Spleen (tissue), 11 donors: ENCODE results near the gene MED12L. TPM values are rescaled to one million over a fixed set of nuclear protein-coding genes. Genes with fewer than 3 reads are reported as not detected.

ENCODE experiments used
- DNase-seq: peaks from one replicate; pipeline ENCODE4 v3.0.0-alpha.2; 2020
- H3K27ac ChIP-seq, 8 donors: fragments of 200-600 bp; sonication (generic) in 7 of 8; 1 replicate in 4 of 8; 2 replicates in 4 of 8; pipeline versions ENCODE4 v1.5.0 to v1.8.0; 2016 to 2021; ENCODE audit warnings: inconsistent platforms in 4 of 8, mild to moderate bottlenecking in 4 of 8, moderate library complexity in 1 of 8
- H3K27me3 ChIP-seq, 7 donors: fragments of 200-600 bp; sonication (generic) in 6 of 7; replicated peaks in 1 of 7; 1 replicate in 4 of 7; 2 replicates in 3 of 7; pipeline versions ENCODE4 v1.5.0 to v1.8.0; 2016 to 2021; ENCODE audit warnings: inconsistent platforms in 3 of 7, mild to moderate bottlenecking in 1 of 7
- H3K36me3 ChIP-seq, 6 donors: fragments of 200-600 bp; sonication (generic) in 5 of 6; 1 replicate in 4 of 6; 2 replicates in 2 of 6; pipeline versions ENCODE4 v1.5.0 to v1.8.0; 2016 to 2021; ENCODE audit warnings: inconsistent platforms in 2 of 6
- H3K4me1 ChIP-seq, 6 donors: fragments of 200-600 bp; sonication (generic) in 5 of 6; 1 replicate in 3 of 6; 2 replicates in 3 of 6; pipeline versions ENCODE4 v1.5.0 to v1.8.0; 2016 to 2021; ENCODE audit warnings: inconsistent platforms in 3 of 6
- H3K4me3 ChIP-seq, 8 donors: fragments of 200-600 bp; sonication (generic) in 7 of 8; 1 replicate in 4 of 8; 2 replicates in 4 of 8; pipeline versions ENCODE4 v1.5.0 to v1.8.0; 2016 to 2021; ENCODE audit warnings: inconsistent platforms in 4 of 8, mild to moderate bottlenecking in 4 of 8, moderate library complexity in 2 of 8
- H3K9me3 ChIP-seq, 8 donors: fragments of 200-600 bp; sonication (generic) in 7 of 8; 1 replicate in 4 of 8; 2 replicates in 4 of 8; pipeline versions ENCODE4 v1.5.0 to v1.8.0; 2016 to 2021; ENCODE audit warnings: inconsistent platforms in 4 of 8
- POLR2A ChIP-seq, 3 donors: fragments of 450-650 bp; IDR thresholded peaks; one replicate each; pipeline ENCODE4 v1.5.1; 2017; ENCODE audit warnings: antibody characterized with exemption in 3 of 3, mild to moderate bottlenecking in 1 of 3
- POLR2AphosphoS5 ChIP-seq, 3 donors: sonication (generic); formaldehyde crosslinking; IDR thresholded peaks; one replicate each; pipeline ENCODE4 v1.5.1; 2017; ENCODE audit warnings: antibody characterized with exemption in 3 of 3
- WGBS, 5 donors: extraction: QIAGEN DNeasy Blood & Tissue Kit in 3 of 5; methylation state at CpG; one replicate each; pipeline versions ENCODE4 v1.1.5 to v1.1.7; 2013 to 2018; 5-methylcytosine and 5-hydroxymethylcytosine counted together
- intact Hi-C: fragments of 100-400 bp; cut with DNase I; formaldehyde crosslinking; loops from one replicate; pipeline ENCODE4 v1.15.0; 2023; ENCODE audit warnings: low total_unique reads
- polyA plus RNA-seq, 3 donors: library from polyadenylated mRNA; stranded (reverse); fragments of 200-250 nt; gene quantifications; one replicate each; pipeline ENCODE4 v1.2.1, GENCODE V29; 2013
- total RNA-seq, 7 donors: library from RNA; depleted of rRNA in 3 of 7; stranded (reverse); fragments of >200 nt in 3 of 7; fragmentation: NEBNext Ultra II Directional in 4 of 7; extraction: Animal tissue kit (Norgen Biotek cat#: 25700) in 4 of 7; gene quantifications; one replicate each; pipeline versions ENCODE4 v1.1.0 to v1.2.1, GENCODE V29; 2016 to 2021
- TF ChIP-seq, protein P1 (sequence below), 11 experiments: fragments of 200-600 bp in 7 of 11; fragments of 450-650 bp in 4 of 11; sonication (generic) in 4 of 11; IDR thresholded peaks in 8 of 11; conservative IDR thresholded peaks in 3 of 11; 1 replicate in 7 of 11; 2 replicates in 4 of 11; pipeline versions ENCODE4 v1.4.0 to v1.8.0; 2016 to 2021; ENCODE audit warnings: antibody characterized with exemption in 11 of 11, inconsistent platforms in 4 of 11, mild to moderate bottlenecking in 1 of 11
- donor health status: healthy with polysubstance abuse.
- donor health status: DM: no; HTN: no; CAD: no; lungs with moderate emphysema.
- donor health status: DM: no; HTN: no; CAD: no.
- donor health status: Bipolar disorder and iron deficiency.
- donor health status: healthy.
- donor health status: DM: no; HTN: no; CAD: no.
- donor health status: DM: yes; HTN: yes; CAD: no.

The MED12L gene
- total and polyA plus RNA-seq, 10 donors, result 0.02 to 4.5 (median 1.5) TPM

DNA sequence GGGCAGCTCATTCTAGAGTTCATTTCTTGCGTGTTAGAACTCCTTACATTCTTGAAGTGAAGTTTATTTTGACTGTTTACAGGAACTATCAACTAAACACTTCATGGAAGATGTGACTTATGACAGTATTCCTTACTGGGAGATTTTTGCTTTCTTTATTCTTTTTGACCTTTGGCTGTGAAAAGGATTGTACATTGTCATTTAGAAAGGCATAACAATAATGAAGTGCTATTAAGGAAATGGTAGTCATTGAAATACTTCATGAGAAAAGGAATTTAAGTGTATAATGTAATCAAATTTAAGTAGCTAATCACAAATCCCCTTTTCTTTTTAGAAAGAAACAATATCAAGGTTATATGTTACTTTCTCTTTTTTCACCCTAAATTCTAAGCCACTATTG, 181.6 kb downstream of the MED12L start:
- TF ChIP-seq POLR2AphosphoS5 (IDR thresholded peaks at IDR 0.05) (no peak), POLR2A (IDR thresholded peaks at IDR 0.05) (no peak)
- TF ChIP-seq, protein P1, sequence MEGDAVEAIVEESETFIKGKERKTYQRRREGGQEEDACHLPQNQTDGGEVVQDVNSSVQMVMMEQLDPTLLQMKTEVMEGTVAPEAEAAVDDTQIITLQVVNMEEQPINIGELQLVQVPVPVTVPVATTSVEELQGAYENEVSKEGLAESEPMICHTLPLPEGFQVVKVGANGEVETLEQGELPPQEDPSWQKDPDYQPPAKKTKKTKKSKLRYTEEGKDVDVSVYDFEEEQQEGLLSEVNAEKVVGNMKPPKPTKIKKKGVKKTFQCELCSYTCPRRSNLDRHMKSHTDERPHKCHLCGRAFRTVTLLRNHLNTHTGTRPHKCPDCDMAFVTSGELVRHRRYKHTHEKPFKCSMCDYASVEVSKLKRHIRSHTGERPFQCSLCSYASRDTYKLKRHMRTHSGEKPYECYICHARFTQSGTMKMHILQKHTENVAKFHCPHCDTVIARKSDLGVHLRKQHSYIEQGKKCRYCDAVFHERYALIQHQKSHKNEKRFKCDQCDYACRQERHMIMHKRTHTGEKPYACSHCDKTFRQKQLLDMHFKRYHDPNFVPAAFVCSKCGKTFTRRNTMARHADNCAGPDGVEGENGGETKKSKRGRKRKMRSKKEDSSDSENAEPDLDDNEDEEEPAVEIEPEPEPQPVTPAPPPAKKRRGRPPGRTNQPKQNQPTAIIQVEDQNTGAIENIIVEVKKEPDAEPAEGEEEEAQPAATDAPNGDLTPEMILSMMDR (IDR thresholded peaks at IDR 0.05 in 8 of 11, conservative IDR thresholded peaks at IDR 0.05 in 3 of 11), result no peak
- peaks cover 5 to 72% (median 30%) of the 10 kb centered on the region in 6 donors for H3K4me1 ChIP-seq
- H3K9me3 ChIP-seq, result no peaks in the 10 kb centered on the region
- 79 to 94% (median 86%) methylated on average over 1 of the region's 1 CpG for WGBS, 5 donors
- peak overlapping the region in 1 of 8 donors; percentile 33 for H3K27ac ChIP-seq
- no peaks in the 10 kb centered on the region for H3K27me3 ChIP-seq
- H3K36me3 ChIP-seq, result no peaks in the 10 kb centered on the region
- intact Hi-C loops, result no loop called here
- no peak overlapping the region for H3K4me3 ChIP-seq
- DNase-seq, result no peak

DNA sequence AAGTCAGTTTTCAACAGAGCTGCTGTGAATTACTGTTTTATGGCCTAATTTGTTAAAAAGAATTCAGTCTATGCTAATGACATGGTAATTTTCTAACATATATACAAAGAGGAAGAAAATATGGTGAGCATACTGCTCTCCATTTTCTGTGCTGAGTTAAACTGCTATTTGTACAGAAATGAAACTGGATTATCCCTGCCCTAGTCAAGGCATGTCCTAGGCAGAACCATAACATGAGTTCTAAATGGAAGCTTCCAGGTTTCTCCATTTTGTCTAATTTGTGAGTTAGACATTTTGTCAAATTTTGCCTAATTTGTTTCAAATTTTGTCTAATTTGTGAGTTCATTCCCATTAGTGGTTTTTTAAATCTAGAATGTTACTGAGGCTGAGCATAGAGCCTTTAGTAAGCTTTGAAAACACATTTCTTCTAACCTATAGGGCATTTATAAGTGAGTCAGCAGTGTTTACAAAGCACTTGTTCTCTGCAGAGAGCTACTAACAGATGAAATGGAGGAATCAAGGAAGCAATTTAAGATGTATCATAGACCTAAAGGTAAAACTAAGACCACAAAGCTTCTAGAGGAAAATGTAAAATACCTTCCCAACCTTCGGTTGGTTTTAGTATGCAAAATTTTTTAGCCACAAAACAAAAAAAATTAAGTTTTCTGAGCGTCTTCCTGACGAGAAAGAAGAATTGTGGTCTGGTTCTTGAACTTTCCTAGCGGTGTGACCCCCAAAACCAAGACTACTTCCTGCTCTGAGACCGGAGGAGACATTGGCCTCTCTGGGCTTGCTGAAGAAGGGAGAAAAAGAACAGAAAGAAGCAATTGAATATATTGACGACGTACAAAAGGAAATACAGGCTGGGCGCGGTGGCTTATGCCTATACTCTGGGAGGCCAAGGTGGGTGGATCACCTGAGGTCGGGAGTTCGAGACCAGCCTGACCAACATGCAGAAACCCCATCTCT, 183.1 kb downstream of the MED12L start:
- Histone ChIP-seq H3K9me3 (no peaks in the 10 kb centered on the region), H3K27me3 (no peaks in the 10 kb centered on the region), H3K4me1 (peaks cover 5 to 76% (median 30%) of the 10 kb centered on the region in 6 donors), H3K4me3 (peak overlapping the region in 1 of 8 donors; percentile 7), H3K27ac (peak overlapping the region in 6 of 8 donors; percentile 1 to 59 (median 30)), H3K36me3 (no peaks in the 10 kb centered on the region)
- 43 to 55% (median 52%) methylated on average over 11 of the region's 11 CpGs for WGBS, 5 donors
- intact Hi-C loops, result no loop called here
- no peak for DNase-seq
- TF ChIP-seq POLR2A (IDR thresholded peaks at IDR 0.05), result no peak
- TF ChIP-seq, protein P1 (IDR thresholded peaks at IDR 0.05 in 8 of 11, conservative IDR thresholded peaks at IDR 0.05 in 3 of 11), result no peak
- no peak for TF ChIP-seq POLR2AphosphoS5 (IDR thresholded peaks at IDR 0.05)

DNA sequence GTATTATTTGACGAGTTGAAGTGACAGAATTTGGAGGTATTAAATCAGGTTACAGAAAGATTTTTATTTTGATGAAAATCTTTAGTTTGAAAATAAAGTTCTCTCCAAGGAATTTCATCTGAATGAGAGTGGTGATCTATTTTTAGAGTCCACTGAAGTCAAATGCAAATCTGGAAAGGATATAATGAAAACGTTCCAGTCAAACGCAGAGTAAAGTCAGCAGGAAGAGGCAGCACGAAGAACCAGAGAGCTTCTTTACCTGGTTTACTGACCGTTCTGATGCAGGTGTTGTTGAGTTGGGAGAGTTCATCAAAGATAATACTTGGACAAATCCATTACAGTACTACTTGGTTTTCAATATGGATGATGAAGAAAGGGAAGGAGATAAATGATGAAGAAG, 184.2 kb downstream of the MED12L start:
- no peak for TF ChIP-seq POLR2A (IDR thresholded peaks at IDR 0.05)
- no peak for TF ChIP-seq POLR2AphosphoS5 (IDR thresholded peaks at IDR 0.05)
- TF ChIP-seq, protein P1 (IDR thresholded peaks at IDR 0.05 in 8 of 11, conservative IDR thresholded peaks at IDR 0.05 in 3 of 11), result no peak
- peaks cover 5 to 79% (median 30%) of the 10 kb centered on the region in 6 donors for H3K4me1 ChIP-seq
- intact Hi-C loops, result no loop called here
- H3K36me3 ChIP-seq, result no peaks in the 10 kb centered on the region
- H3K9me3 ChIP-seq, result no peaks in the 10 kb centered on the region
- H3K4me3 ChIP-seq, result no peak overlapping the region
- 63 to 83% (median 79%) methylated on average over 5 of the region's 5 CpGs for WGBS, 5 donors
- DNase-seq, result no peak
- no peaks in the 10 kb centered on the region for H3K27me3 ChIP-seq
- no peak overlapping the region for H3K27ac ChIP-seq

DNA sequence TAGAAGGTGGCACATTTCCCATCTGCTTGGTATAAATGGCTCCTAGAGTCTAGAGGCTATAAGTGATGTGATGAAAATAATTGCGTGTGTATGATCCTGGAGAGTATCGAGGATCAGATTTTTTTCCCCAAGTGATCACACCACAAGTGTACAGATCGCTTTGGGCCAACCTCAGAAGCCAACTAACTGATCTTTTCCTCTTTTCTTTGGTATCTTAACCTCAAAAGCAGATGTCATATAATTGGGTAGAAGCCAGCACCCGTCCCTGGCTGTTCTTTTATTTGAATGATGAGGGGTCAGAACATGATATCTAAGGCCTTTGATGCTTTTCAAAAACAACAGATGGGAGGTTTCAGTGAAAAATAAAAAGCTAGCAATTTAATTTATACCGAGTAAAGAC, 189.6 kb downstream of the MED12L start:
- peaks cover 9 to 82% (median 32%) of the 10 kb centered on the region in 6 donors for H3K4me1 ChIP-seq
- no peak overlapping the region for H3K4me3 ChIP-seq
- H3K36me3 ChIP-seq, result no peaks in the 10 kb centered on the region
- DNase-seq, result no peak
- WGBS, 5 donors, result 46 to 55% (median 48%) methylated on average over 5 of the region's 5 CpGs
- H3K9me3 ChIP-seq, result no peaks in the 10 kb centered on the region
- TF ChIP-seq POLR2A (IDR thresholded peaks at IDR 0.05) (no peak), POLR2AphosphoS5 (IDR thresholded peaks at IDR 0.05) (no peak)
- TF ChIP-seq, protein P1 (IDR thresholded peaks at IDR 0.05 in 8 of 11, conservative IDR thresholded peaks at IDR 0.05 in 3 of 11), result no peak
- H3K27me3 ChIP-seq, result no peaks in the 10 kb centered on the region
- peak overlapping the region in 2 of 8 donors; percentile 74 to 78 for H3K27ac ChIP-seq
- intact Hi-C loops, result no loop called here
